GM10266 (cell line): Measurements from ENCODE around the gene MTG2.

Experiments
- DNase-seq: peaks from one replicate; pipeline ENCODE4 v3.0.0; 2012; ENCODE audit errors: extremely low spot score
- TF ChIP-seq, protein P1 (sequence below): IDR thresholded peaks from 2 replicates; pipeline ENCODE4 v1.5.1; 2012; ENCODE audit warnings: mild to moderate bottlenecking, low read depth; ENCODE audit not compliant: control insufficient read depth, insufficient read depth; ENCODE audit errors: missing control alignments

MTG2 gene

DNA sequence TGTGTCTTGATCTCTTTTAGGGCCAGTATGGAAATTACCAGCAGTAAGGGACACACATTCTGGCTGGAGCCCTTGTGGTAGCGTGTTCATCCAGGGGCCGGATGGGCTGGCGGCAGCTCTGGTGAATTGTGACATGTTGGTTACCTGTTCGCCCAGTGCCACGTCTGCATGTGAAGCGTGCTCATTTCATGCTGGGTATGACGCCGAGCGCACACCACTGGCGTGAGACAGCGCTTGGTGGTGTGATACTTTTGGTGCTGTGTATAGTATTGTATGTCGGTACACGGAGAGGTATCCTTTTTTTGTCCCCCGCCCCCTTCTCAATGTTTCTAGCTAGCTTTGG is 3.7 kb upstream of the MTG2 start:
- TF ChIP-seq, protein P1, sequence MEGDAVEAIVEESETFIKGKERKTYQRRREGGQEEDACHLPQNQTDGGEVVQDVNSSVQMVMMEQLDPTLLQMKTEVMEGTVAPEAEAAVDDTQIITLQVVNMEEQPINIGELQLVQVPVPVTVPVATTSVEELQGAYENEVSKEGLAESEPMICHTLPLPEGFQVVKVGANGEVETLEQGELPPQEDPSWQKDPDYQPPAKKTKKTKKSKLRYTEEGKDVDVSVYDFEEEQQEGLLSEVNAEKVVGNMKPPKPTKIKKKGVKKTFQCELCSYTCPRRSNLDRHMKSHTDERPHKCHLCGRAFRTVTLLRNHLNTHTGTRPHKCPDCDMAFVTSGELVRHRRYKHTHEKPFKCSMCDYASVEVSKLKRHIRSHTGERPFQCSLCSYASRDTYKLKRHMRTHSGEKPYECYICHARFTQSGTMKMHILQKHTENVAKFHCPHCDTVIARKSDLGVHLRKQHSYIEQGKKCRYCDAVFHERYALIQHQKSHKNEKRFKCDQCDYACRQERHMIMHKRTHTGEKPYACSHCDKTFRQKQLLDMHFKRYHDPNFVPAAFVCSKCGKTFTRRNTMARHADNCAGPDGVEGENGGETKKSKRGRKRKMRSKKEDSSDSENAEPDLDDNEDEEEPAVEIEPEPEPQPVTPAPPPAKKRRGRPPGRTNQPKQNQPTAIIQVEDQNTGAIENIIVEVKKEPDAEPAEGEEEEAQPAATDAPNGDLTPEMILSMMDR, result no peak
- DNase-seq, result no peak

DNA sequence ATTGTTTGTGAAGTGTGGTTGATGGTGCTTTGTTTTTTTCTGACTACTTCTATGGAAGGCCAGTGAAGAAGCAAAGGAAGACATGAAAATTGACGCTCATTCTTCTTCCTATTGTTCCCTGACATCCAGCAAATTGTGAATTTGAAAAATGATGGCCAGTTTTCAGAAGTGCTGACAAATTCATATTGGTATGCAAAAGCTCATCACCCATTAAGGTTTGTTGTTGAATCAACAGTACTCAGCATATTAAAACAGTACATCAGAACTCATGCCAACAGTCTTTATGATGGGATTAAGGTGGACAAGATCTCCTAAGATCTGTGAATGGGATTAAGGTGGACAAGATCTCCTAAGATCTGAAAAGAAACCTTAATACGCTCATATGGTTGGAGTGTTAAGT is 1.0 kb upstream of the MTG2 start:
- TF ChIP-seq, protein P1, result no peak
- DNase-seq, result no peak

DNA sequence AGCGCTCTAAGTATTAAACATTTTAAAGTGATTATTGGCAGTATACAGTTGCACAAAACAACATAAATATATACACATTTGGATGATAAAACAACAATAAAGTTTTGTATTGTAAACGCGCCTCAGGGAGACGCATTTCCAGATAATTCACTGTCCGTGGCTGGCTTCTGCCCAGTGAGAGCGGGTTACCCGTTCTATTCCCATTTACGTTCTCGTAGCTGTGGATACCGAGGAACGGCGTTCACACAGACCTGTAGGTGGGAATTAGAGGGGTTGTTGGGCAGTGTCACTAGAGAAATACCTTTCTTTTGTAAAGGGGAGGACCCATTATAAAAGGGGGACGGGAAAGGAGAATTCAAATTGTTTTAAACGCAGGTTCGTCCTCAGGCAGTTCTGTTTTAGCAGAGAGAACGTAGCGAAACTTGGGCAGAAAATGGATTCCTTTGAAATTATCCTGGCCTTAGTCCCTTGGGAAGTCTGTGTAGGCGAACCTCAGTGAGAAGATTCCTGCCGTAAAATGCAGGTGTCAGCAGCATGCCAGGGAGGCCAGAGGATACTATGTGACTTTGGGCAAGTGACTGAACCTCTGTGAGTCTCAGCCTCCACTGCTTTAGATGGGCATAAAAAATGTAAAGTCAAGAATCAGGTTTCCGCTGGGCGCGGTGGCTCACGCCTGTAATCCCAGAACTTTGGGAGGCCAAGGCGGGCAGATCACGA is 756 bp downstream of the MTG2 start:
- no peak for DNase-seq
- TF ChIP-seq, protein P1, result no peak

DNA sequence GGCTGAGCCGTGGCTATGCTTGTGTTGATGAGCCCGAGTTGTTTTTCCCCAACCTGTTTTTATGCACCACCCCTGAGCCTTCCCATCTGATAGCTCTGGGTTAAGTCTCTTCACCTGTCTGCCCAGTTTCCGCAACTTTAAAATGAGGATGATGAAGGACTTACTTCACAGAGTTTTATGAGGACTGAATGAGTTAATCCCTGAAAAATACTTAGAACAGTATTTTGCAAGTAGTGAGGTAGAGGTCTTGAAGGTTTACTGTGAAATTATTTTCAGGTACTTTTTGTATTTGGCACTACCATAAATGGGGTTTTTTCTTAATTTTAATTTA is 3.2 kb downstream of the MTG2 start:
- no peak for DNase-seq
- TF ChIP-seq, protein P1, result no peak

DNA sequence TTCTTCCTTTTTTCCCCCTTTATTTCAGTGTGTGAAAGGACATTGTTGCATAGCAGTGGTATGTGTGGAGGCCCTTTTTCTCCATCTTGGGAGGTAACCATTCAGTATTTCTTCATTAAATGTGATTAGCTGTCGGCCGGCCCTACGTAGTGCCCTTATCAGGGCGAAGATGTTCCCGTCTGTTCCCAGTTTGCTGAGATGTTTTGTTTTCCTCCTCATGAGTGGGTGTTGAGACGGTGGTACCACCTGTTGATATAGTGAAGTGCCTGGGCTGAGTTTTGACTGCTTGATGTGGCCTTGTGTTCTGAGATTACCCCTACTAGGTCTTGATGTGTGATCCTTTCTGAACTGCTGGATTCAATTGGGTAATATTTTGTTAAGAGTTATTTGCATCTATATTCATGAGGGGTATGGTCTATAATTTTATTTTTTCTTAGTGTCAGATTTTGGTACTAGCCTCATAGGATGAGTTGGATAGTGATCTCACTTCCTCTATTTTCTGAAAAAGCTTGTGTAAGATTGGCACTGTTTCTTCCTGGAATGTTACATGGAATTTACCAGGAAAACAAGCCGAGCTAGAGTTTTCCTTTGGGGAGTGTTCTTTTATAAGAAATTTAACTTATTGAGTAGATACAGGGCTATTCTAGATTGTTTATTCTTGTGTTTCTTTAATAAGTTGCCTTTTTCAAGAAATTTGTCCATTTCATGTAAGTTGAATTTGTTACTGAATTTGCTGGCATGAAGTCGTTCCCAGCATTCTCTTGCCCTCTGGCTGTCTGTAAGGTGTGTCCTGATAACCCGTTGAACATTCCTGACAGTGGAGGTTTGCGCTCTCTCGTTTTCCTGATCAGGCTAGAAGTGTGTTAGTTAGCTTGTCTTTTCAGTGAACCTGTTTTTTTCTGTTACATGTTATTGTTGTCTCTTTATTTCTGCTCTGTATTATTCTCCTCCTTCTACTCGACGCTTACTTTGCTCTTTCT is 4.3 kb downstream of the MTG2 start:
- TF ChIP-seq, protein P1, result no peak

DNA sequence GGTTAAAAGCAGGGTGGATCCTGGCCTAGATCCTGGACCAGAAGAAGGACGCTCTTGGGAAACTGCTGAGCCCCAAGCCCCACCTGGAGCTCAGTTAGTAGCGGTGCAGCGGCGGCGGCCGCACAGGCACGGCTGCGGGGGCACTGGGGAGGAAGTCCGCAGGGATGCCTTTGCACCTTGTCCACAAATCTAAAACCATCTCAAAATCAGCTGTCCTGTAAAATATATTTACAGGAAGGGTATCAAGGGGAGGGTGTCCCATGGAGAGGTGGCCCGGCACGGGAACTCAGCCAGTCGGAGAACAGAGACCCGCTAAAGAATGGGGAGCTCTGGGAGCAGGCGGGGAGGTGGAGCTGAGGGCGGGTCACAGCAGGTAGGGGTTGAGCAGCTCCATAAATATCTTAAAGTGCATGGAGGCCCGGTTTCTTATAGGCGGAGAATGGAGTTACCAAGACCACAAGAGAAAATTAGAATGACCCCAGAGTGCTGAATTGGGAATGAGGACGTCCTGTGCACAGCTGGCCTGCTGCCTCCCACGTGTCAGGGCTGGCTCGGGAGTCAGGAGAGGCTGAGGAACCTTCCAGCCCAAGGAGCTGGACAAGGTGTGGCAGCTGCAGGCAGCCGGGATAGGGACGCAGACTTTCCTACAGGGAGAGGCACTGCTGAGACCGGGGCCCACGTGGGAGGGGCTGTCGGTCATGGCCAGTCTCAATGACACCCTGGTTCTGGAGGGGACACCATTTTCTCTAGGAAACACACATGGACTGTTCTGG is 8.0 kb downstream of the MTG2 start:
- no peak for DNase-seq
- TF ChIP-seq, protein P1, result no peak

More for the DNA sequence above, 4.3 kb downstream of the MTG2 start:
- no peak for DNase-seq
